NB4 (cell line): Measurements from ENCODE around the gene HSPA1L.
A peak's percentile ranks its signal among the peaks of the same experiment; 100 is the strongest.

Experiments
- DNase-seq: peaks from one replicate; pipeline ENCODE4 v3.0.0; 2010; ENCODE audit warnings: low read depth
- H3K4me3 ChIP-seq: one replicate; pipeline ENCODE4 v1.5.1; 2011; ENCODE audit warnings: mild to moderate bottlenecking, low read depth, low read length, moderate library complexity
- MAX ChIP-seq: IDR thresholded peaks from 2 replicates; pipeline ENCODE4 v1.6.1; 2011; ENCODE audit warnings: low read depth, low read length
- MYC ChIP-seq: IDR thresholded peaks from 2 replicates; pipeline ENCODE4 v1.6.1; 2011; ENCODE audit warnings: low read depth, low read length
- POLR2A ChIP-seq: IDR thresholded peaks from 2 replicates; pipeline ENCODE4 v1.6.1; 2011; ENCODE audit warnings: mild to moderate bottlenecking; ENCODE audit not compliant: insufficient read length; ENCODE audit errors: extremely low read depth
- TF ChIP-seq, protein P1 (sequence below): IDR thresholded peaks from one replicate; pipeline ENCODE4 v1.5.1; 2012; ENCODE audit warnings: low read depth, low read length

HSPA1L gene

GRCh38 chr6:31780507-31781243, 34.4 kb downstream of the HSPA1L start:
- TF ChIP-seq MYC = no peak
- no peak overlapping the region for H3K4me3 ChIP-seq
- DNase-seq = no peak

- TF ChIP-seq MYC = no peak
- no peak for TF ChIP-seq POLR2A
- TF ChIP-seq, protein P1, sequence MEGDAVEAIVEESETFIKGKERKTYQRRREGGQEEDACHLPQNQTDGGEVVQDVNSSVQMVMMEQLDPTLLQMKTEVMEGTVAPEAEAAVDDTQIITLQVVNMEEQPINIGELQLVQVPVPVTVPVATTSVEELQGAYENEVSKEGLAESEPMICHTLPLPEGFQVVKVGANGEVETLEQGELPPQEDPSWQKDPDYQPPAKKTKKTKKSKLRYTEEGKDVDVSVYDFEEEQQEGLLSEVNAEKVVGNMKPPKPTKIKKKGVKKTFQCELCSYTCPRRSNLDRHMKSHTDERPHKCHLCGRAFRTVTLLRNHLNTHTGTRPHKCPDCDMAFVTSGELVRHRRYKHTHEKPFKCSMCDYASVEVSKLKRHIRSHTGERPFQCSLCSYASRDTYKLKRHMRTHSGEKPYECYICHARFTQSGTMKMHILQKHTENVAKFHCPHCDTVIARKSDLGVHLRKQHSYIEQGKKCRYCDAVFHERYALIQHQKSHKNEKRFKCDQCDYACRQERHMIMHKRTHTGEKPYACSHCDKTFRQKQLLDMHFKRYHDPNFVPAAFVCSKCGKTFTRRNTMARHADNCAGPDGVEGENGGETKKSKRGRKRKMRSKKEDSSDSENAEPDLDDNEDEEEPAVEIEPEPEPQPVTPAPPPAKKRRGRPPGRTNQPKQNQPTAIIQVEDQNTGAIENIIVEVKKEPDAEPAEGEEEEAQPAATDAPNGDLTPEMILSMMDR = no peak
- TF ChIP-seq MAX = no peak
- H3K4me3 ChIP-seq = no peak overlapping the region
- DNase-seq = no peak
Measured at GRCh38 chr6:31779908-31780307, 35.2 kb downstream of the HSPA1L start.

GRCh38 chr6:31778999-31779885, 35.8 kb downstream of the HSPA1L start:
- H3K4me3 ChIP-seq = no peak overlapping the region
- DNase-seq = no peak
- TF ChIP-seq MYC (no peak), POLR2A (no peak), MAX (no peak)
- TF ChIP-seq, protein P1 = no peak

- no peak for DNase-seq
- H3K4me3 ChIP-seq = no peak overlapping the region
- no peak for TF ChIP-seq MYC
- no peak for TF ChIP-seq POLR2A
- TF ChIP-seq, protein P1 = no peak
- TF ChIP-seq MAX = no peak
Measured at GRCh38 chr6:31778193-31778592, 36.9 kb downstream of the HSPA1L start.

GRCh38 chr6:31777667-31778050, 37.4 kb downstream of the HSPA1L start:
- H3K4me3 ChIP-seq = no peak overlapping the region
- DNase-seq = no peak
- TF ChIP-seq, protein P1 = no peak
- no peak for TF ChIP-seq MAX
- TF ChIP-seq POLR2A = no peak
- no peak for TF ChIP-seq MYC

GRCh38 chr6:31776989-31777666, 38.0 kb downstream of the HSPA1L start, which contains the start of gene VWA7:
Gene VWA7 (minus strand): TSS chr6:31777328. CDS start chr6:31776779, 549 bp downstream.
- DNase-seq = peak; percentile 96
- TF ChIP-seq MYC (0 out of 2 replicates have a peak, but pooled peaks have one; percentile 10), MAX (peak; percentile 71), POLR2A (no peak)
- TF ChIP-seq, protein P1 = no peak
- no peak within 1 kb of the TSS for H3K4me3 ChIP-seq
